NCI-H187 (cell line): ENCODE data around the gene SCAP.
"Not testable (repeated sequence)": the region's sequence is repeated elsewhere in the genome, so short reads cannot be mapped to it uniquely, and the experiment has no call there.

Source experiments
- DNase-seq, 2 experiments: peaks; one replicate each; lab custom pipeline; 2025; lab: John Stamatoyannopoulos, UW

SCAP gene

DNA sequence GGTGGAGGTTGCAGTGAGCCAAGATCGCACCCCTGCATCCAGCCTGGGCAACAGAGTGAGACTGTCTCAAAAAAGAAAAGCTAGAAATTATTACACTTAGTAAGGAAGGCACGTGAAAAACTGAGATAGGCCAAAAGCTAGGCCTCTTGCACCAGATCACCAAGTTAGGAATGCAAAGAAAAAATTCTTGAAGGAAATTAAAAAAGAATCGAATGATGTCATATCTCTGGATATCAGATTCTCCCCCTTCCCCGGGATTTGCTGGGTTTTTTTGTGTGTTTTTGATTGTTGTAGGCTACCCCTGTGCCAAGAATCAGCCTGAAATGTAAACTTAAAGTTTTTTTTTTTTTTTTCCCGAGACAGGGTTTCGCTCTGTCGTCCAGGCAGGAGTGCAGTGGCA is 77.5 kb downstream of the SCAP start:
- no peak for DNase-seq

DNA sequence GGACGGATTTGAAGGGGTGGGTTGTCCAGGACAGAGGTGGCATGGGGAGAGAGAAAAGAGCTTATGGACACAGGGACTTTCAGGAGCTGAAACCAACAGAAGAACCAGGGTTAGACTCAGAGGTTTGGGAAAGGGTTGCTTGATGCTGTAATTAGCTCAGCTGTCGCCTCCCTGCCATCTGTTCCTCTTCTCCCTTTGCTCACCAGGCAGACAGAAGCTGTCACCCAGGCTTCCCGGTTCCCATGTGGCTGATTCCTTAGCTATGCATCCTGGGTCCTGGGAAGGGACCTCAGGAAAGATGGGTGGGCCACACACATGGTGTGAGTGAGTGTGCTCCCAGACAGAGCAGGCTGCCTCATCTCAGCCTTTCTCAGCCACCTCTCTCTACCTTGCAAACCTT is 80.9 kb downstream of the SCAP start:
- DNase-seq = no peak

DNA sequence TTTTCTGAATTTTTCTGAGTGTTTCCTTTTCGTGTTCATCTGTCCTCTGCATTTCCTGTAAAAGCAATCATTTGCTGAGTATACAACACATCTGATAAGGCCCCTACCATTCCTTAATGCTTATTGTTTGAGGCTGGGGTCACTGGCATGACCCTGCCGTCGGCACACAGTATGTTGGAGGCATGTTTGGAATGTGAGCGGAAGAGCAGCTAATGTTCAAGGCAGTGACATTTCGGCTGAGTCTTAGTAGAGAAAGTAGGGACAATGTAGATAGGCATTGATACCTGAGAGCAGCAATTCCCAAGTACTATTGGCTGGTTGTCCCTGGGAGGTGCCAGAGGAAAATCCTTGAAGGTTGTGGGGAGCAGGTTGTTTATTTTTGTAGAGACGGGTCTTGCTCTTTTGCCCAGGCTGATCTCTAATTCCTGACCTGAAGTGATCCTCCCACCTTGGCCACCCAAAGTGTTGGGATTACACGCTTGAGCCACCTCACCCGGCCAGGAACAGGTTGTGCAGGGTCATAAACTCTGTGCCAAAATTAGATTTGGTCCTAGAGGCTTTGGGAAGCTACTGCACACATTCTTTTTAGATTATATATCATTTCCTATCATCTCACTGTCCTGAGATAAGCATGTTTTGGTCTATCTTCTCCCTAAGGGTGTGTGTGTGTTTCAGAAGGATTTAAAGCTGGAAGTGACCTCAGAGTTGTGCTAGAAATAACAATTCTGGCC is 81.4 kb downstream of the SCAP start:
- no peak for DNase-seq

- no peak for DNase-seq
Observed at GRCh38 chr3:47392933-47393332, 82.8 kb downstream of the SCAP start.

GRCh38 chr3:47385796-47386195 is 89.9 kb downstream of the SCAP start:
- DNase-seq = no peak

DNA sequence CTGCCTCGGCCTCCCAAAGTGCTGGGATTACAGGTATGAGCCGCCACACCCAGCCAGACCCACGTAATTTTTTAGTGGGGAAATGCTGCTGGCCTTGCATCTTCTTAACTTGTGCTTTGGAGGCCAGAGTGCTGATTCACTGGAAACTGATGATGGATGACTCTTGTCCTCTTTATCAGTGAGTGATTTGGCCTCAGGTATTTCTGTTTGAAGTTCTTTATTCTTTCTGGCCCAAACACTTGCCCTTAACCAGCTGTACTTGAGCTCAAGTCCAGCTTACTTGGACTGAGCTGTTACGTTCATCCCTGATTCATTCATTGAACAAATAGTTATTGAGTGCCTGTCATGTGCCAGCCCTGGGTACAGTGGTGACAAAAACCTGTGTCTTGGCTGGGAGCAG is 90.7 kb downstream of the SCAP start:
- no peak for DNase-seq

DNA sequence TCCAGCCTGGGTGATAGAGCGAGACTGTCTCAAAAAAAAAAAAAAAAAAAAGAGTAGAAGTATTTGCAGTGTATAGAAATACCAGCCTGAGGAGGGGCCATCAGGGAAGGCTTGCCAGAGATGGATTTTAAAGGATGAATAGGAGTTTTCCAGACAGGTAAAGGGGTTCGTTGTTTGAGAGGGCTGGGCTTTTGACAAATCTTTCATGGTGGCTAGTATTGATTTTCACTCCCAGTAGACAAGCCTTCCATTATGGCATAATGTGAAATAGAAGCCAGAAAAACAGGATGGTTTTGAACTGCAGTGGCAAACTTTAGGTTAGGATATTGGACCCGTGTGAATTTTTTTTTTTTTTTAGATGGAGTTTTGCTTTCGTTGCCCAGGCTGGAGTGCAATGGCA is 91.3 kb downstream of the SCAP start:
- no peak for DNase-seq

GRCh38 chr3:47381317-47382157 is 94.2 kb downstream of the SCAP start:
- peak in 1 of 2 experiments; percentile 43 for DNase-seq

GRCh38 chr3:47380601-47381316 is 95.0 kb downstream of the SCAP start, which contains the start of gene PTPN23:
Gene PTPN23 (plus strand): TSS chr3:47381021. CDS start chr3:47381097, 76 bp downstream.
- peak; percentile 89 to 92 for DNase-seq

DNA sequence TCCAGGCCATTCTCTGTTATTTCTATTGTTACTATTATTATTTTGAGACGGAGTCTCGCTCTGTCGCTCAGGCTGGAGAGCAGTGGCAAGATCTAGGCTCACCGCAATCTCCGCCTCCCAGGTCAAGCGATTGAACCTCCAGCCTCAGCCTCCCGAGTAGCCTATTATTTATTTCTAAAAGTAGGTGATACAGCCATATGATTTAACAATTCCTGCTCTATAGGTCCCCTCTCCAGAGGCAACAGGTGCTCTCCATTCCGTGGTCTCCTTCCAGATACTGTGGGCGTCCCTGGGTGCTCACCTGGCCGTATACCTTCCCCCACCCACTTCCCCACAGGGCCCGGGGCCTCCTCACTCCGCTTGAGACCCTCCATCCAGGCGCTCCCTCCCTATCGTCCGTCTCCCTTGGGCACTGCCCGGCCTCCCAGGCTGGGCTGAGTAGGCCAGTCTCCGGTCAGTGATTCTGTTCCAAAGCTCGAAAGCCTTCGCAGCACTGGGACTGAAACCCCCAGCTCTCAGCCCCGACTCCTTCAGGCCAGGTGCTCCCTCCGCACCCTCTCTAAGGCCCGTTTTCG is 95.6 kb downstream of the SCAP start:
- DNase-seq = no peak

DNA sequence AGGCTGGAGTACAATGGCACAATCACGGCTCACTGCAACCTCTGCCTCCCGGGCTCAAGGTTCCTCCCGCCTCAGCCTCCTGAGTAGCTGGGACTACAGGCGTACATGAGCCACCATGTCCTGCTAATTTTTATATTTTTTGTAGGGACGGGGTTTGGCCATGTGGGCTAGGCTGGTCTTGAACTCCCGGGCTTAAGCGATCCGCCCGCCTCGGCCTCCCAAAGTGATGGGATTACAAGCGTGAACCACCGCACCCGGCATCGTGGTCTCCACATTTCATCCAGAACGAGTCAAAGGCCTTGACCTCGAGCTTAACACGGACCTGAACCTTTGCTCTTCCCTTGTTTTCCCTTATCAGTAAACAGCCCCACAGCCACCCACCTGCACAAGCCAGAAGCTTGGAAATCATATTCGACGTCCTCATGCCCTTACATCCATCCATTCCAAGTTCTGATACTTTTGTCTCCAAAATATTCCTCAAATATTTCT is 96.3 kb downstream of the SCAP start:
- no peak for DNase-seq

DNA sequence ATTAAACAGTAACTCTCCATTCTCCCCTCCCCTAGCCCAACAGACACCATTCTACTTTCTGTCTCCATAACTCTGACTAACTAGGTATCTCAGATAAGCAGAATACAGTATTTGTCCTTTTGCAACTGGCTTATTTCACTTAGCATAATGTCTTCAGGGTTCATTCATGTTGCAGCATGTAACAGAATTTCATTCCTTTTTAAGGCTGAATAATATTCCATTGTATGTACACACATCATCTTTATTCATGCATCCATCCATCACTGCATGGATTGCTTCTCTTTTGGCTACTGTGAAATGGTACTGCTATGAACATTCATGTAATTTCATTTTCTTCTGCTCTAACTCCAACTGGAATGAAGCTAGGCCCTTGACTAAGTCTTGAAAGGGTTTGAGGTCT is 96.9 kb downstream of the SCAP start:
- DNase-seq = no peak

GRCh38 chr3:47377186-47377585 is 98.6 kb downstream of the SCAP start:
- no peak for DNase-seq

- no peak for DNase-seq
Observed at GRCh38 chr3:47376393-47376792, 99.3 kb downstream of the SCAP start.

DNA sequence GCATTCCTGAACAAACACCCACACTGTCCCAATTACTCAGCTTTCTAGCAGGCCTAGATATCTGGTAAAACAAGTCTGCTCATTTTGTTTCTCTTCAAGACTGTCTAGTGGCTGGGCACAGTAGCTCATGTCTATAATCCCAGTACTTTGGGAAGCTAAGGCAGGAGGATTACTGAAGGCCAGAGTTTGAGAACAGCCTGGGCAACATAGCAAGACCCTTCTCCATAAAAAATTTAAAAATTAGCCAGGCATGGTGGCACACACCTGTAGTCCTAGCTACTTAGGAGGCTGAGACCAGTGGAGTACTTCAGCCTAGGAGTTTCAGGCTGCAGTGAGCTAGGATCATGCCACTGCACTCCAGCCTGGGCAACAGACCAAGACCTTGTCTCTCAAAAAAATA is 101.2 kb downstream of the SCAP start:
- no peak for DNase-seq

DNA sequence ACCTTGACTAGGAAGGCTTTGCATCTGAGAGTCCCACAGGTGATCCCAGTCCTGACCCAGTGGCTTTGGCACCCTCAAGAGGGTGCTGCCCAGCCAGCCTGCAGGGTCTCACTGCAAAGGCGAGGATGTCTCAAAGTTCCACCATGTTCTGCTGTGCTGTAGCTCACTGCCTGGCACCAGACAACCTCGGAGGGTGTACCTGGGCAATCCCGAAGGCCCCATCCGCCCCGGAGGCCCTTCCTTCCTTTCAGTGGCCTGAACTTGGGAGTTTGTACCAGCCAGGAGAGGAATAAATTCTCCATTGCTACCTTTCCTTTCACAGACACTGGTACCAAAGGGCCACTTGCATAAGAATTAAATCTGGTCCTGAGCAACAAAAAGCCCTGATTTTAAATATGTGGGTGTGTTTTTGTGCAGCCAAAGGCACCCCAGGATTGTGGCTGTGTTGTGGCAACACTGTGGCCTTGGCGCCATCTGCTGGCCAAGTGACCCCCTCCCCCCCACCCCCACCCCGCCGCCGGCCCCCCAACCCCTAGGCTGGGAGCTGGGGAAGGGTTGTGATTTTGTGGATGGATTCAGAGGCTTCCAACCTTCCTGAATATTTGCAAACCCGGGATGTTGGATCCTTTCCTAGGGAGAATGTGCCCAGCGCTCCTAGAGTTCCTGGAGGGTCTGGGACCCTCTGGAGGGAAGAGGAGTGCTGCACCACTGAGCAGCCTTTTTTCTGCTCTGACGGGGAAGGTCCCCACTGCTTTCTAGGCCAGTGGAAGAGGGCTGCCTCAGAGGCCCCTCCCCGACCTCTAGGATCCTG is 104.6 kb downstream of the SCAP start:
- no peak for DNase-seq

- not testable (repeated sequence) for DNase-seq
Observed at GRCh38 chr3:47370020-47370419, 105.7 kb downstream of the SCAP start.

- DNase-seq = no peak
Observed at GRCh38 chr3:47367631-47368030, 108.1 kb downstream of the SCAP start.

DNA sequence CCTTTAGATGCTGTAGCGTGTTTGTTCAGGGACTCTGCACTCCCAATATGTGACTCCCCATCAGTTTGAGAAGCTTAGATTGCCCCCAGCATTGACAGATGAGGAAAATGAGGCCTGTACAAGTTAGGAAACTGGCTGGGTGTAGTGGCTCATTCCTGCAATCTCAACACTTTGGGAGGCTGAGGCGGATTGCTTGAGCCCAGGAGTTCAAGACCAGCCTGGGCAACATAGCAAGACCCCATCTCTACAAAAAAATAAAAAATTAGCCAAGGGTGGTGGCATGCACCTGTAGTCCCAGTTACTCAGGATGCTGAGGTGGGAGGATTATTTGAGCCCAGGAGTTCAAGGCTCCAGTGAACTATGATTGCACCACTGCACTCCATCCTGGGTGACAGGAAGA is 108.9 kb downstream of the SCAP start:
- no peak for DNase-seq

DNA sequence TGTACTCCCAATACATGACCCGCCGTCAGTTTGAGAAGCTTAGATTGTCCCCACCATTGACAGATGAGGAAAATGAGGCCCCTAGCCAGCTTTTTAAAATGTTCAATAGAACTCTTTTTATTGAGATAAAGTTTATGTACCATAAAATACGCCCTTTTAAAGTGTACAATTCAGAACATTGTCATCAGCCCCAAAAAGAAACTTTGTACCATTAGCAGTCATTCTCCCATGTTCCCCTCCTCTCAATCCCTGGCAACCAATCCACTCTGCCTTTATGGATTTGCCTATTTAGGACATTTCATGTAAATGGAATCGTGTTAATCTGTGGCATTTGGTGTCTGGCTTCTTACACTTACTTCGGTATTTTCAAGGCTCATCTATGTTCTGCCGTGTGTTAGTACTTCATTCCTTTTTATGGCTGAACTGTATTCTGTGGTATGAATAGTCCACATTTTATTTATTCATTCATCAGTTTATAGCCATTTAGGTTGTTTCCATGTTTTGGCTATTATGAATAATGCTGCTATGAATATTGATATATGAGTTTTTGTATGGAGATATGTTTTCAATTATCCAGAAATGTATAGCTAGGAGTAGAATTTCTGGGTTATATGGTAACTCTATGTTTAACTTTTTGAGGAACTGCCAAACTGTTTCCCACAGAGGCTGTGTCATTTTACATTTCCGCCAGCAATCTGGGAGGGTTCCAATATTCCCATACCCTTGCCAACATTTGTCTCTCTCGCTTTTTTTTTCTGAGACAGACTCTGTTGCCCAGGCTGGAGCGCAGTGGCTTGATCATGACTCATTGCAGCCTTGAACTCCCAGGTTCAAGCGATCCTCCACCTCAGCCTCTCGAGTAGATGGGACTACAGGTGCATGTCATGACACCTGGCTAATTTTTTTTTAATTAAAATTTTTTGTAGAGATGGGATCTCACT is 110.3 kb downstream of the SCAP start:
- DNase-seq = no peak
